Coronary artery (tissue), 2 donors: ENCODE measurements around the gene GPRIN3.

Experiments used
- DNase-seq: peaks from one replicate; pipeline ENCODE4 v3.0.0-alpha.2; 2017; ENCODE audit warnings: low spot score
- H3K27ac ChIP-seq, 2 donors: fragments of 200-600 bp; sonication (generic); one replicate each; pipeline ENCODE4 v1.5.1; 2016 to 2019
- H3K4me3 ChIP-seq: fragments of 200-600 bp; sonication (generic); 2 replicates; pipeline ENCODE4 v1.5.1; 2016; ENCODE audit warnings: mild to moderate bottlenecking, moderate library complexity
- TF ChIP-seq, protein P1 (sequence below): fragments of 200-600 bp; sonication (generic); IDR thresholded peaks from one replicate; pipeline ENCODE4 v1.5.1; 2019; ENCODE audit warnings: antibody characterized with exemption

GPRIN3 gene

GRCh38 chr4:89294573-89295269 lies 12.9 kb downstream of the GPRIN3 start:
- TF ChIP-seq, protein P1, sequence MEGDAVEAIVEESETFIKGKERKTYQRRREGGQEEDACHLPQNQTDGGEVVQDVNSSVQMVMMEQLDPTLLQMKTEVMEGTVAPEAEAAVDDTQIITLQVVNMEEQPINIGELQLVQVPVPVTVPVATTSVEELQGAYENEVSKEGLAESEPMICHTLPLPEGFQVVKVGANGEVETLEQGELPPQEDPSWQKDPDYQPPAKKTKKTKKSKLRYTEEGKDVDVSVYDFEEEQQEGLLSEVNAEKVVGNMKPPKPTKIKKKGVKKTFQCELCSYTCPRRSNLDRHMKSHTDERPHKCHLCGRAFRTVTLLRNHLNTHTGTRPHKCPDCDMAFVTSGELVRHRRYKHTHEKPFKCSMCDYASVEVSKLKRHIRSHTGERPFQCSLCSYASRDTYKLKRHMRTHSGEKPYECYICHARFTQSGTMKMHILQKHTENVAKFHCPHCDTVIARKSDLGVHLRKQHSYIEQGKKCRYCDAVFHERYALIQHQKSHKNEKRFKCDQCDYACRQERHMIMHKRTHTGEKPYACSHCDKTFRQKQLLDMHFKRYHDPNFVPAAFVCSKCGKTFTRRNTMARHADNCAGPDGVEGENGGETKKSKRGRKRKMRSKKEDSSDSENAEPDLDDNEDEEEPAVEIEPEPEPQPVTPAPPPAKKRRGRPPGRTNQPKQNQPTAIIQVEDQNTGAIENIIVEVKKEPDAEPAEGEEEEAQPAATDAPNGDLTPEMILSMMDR, result no peak
- Histone ChIP-seq H3K4me3 (no peak overlapping the region), H3K27ac (no peak overlapping the region)
- no peak for DNase-seq

DNA sequence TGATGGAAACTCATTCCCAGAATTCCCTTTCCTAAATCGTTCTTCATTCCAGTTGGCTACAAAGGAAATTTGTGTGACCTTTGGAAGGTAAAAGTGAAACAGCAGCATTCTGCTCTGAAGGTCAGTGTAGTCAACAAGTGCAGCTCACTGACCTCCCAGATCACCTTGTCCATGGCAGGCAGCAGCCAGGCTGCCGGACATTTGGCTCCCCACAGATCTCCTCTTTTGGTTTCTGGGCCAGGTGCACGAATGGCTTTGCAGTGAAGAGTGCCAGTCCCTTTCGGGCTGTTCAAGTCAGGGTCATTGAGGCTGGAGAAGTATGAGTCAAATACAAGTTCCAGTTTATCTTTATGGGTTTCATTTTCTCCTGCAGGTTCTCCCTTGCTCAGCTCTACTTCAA lies 14.3 kb downstream of the GPRIN3 start:
- no peak overlapping the region for H3K4me3 ChIP-seq
- no peak for DNase-seq
- no peak overlapping the region for H3K27ac ChIP-seq
- TF ChIP-seq, protein P1, result no peak

DNA sequence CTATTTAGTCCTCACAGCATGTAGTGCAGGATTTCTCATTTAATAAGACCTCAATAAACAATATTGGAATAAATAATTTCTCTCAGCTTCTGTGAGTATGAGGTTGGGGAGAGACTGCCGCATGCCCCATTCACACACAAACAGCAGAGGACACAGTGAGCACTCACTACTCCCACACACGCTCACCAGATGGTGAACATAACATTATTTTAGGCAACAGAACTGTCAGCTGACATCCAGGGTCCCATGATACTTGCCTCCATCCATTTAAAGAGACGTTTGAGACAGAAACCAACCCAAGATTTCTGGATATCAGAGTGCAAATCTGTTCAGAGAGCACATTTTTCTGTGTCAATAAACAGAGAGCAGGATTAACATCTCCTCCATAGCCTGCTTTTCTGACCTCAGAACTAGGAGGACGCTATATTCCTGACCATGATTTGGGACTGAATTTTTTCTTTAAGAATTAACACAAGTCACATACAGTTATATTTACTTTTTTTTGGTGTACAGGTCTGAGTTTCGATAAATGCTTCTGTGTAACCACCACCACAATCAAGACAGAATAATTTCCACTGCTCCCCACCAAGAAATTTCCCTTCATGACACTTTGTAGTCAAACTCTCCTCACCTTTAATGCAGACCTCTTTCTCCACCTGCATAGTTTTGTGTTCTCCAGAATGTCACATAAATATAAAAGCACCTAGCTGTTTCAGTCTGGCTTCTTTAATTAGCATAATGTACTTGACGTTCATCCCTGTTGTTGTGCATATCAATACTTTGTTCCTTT lies 16.7 kb downstream of the GPRIN3 start:
- H3K27ac ChIP-seq, result no peak overlapping the region
- TF ChIP-seq, protein P1, result no peak
- DNase-seq, result no peak
- H3K4me3 ChIP-seq, result no peak overlapping the region

DNA sequence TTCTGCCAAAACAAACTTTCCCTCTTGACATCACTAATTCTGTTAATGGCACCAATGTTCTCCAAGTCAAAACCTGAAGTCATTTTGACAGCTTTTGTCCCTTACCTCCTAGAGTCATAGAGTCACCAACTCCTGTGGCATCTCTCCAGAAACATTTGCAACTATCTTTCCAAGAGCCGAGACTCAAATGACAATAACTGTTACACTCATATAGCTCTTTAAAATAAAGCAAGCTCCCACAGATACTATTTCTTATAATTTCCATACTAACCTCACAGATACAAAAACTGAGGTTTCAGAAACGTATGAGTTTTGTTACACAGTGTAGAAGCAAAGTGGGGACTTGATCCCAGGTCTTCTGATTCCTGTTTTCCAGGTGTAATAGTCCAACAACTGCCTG lies 18.3 kb downstream of the GPRIN3 start:
- Histone ChIP-seq H3K4me3 (no peak overlapping the region), H3K27ac (no peak overlapping the region)
- TF ChIP-seq, protein P1, result no peak
- no peak for DNase-seq

DNA sequence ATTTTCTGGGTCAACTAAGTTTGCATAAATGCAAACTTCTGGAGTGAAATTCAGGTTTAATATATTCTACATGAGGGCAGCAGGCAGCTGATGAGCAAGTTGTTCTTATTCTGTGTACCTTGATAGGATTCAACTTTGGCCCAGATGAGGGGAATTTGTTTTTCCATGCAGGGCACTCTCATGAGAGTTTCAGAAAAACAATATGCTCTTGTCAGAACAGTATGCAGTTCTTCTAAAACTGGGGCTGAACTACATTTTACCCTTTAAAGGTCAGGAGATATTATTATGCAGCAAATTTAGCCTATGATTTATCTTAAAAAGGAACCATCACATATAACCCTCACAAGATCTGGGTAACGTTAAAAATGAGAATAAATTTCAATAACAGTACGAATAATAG lies 19.2 kb downstream of the GPRIN3 start:
- TF ChIP-seq, protein P1, result no peak
- no peak for DNase-seq
- no peak overlapping the region for H3K4me3 ChIP-seq
- H3K27ac ChIP-seq, result no peak overlapping the region

DNA sequence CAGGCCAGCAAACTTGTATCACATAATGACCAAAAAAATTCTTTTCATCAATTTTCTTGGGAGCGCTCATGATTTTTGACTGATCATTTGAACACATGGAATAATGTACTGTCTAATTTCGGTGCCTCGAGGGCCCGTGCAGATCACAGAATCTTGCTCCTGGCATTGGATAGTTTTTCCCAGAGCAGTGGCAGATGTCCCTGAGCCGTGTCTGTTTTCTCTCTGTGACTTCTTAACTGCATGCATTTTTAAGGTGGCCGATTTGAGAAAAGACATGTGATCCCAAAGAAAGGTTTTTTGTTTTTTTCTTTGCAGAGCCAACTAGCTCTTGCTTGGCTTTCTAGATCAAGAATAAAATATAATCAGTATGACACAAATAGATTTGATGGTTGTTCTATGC lies 19.7 kb downstream of the GPRIN3 start:
- H3K4me3 ChIP-seq, result no peak overlapping the region
- no peak for DNase-seq
- H3K27ac ChIP-seq, result no peak overlapping the region
- TF ChIP-seq, protein P1, result no peak

- Histone ChIP-seq H3K27ac (no peak overlapping the region), H3K4me3 (no peak overlapping the region)
- TF ChIP-seq, protein P1, result no peak
- DNase-seq, result no peak
Observed at GRCh38 chr4:89285745-89286144, 21.9 kb downstream of the GPRIN3 start.
